Upper lobe of left lung (tissue), 4 donors: ENCODE results near the gene STON2.

ENCODE experiments used
- POLR2A ChIP-seq, 4 donors: fragments of 450-650 bp; IDR thresholded peaks; one replicate each; pipeline ENCODE4 v1.5.1; 2016 to 2017; ENCODE audit warnings: antibody characterized with exemption in 4 of 4, mild to moderate bottlenecking in 2 of 4
- POLR2AphosphoS5 ChIP-seq, 2 donors: sonication (generic); formaldehyde crosslinking; IDR thresholded peaks; one replicate each; pipeline ENCODE4 v1.5.1; 2017; ENCODE audit warnings: antibody characterized with exemption in 2 of 2
- TF ChIP-seq, protein P1 (sequence below), 6 experiments: fragments of 450-650 bp in 4 of 6; fragments of 200-600 bp in 2 of 6; sonication (generic) in 2 of 6; IDR thresholded peaks; one replicate each; pipeline ENCODE4 v1.5.1; 2016 to 2019; ENCODE audit warnings: antibody characterized with exemption in 6 of 6

DNA sequence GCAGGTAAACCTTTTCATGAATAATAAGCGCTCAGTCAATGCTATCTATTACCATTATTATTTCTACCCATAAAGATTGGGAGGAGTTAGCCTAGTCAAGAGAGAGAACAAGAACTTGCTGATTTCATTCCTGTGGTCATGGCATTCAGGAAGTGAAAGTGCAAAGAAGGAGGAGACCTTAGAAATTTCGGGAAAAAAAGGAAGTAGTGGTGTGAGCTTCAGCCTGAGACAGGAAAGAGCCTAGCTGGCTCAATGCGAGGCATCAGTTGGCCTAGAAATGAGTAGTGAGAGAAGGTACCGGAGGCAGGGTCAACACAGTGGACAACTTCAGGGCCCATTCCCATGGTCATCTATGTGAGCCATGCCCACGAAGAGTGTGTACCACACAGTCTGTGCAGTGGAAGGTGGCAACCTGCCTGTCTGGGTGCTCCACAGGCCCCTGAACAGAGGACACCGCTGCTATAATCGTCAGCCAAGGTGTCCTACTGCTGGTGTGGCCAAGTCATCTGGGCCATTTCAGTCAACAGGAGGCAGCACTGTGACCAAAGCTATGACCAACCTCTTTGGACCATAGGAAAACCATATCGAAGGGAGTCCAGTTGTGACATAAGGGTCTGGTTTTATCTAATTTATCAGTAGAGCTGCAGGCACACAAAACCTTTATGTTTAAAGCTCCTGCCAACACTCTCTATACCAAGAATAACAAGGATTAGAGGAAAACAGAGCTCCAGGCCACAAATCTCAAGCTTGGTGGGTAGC is 16.2 kb upstream of the STON2 start:
- TF ChIP-seq, protein P1, sequence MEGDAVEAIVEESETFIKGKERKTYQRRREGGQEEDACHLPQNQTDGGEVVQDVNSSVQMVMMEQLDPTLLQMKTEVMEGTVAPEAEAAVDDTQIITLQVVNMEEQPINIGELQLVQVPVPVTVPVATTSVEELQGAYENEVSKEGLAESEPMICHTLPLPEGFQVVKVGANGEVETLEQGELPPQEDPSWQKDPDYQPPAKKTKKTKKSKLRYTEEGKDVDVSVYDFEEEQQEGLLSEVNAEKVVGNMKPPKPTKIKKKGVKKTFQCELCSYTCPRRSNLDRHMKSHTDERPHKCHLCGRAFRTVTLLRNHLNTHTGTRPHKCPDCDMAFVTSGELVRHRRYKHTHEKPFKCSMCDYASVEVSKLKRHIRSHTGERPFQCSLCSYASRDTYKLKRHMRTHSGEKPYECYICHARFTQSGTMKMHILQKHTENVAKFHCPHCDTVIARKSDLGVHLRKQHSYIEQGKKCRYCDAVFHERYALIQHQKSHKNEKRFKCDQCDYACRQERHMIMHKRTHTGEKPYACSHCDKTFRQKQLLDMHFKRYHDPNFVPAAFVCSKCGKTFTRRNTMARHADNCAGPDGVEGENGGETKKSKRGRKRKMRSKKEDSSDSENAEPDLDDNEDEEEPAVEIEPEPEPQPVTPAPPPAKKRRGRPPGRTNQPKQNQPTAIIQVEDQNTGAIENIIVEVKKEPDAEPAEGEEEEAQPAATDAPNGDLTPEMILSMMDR (IDR thresholded peaks at IDR 0.05): no peak
- TF ChIP-seq POLR2A (IDR thresholded peaks at IDR 0.05): no peak
- TF ChIP-seq POLR2AphosphoS5 (IDR thresholded peaks at IDR 0.05): no peak
